H1 (cell line): ENCODE results near the gene TMC4. TPM values are rescaled to one million over a fixed set of nuclear protein-coding genes. Genes with fewer than 3 reads are reported as not detected.
"Not testable (repeated sequence)": the region's sequence is repeated elsewhere in the genome, so short reads cannot be mapped to it uniquely, and the experiment has no call there.

ENCODE experiments used
- CTCF ChIA-PET: fragments of 300-600 bp; sonication (Branson Sonifier 250); formaldehyde crosslinking; loops from one replicate; lab custom pipeline; 2021; ENCODE audit not compliant: partially characterized antibody; lab: Charles Lee
- POLR2A ChIA-PET: fragments of 300-600 bp; sonication (Branson Sonifier 250); formaldehyde crosslinking; loops from one replicate; lab custom pipeline; 2021; ENCODE audit warnings: inconsistent platforms; ENCODE audit not compliant: partially characterized antibody; lab: Charles Lee
- DNase-seq, 2 experiments: peaks; one replicate each; pipeline versions ENCODE4 v3.0.0 to v3.0.0-alpha.2; 2010 to 2022; ENCODE audit warnings: low spot score in 2 of 2, low read depth in 1 of 2, mixed read lengths in 1 of 2
- FAIRE-seq: peaks from 2 replicates; lab custom pipeline; 2011; peaks lifted over from hg19 to GRCh38; lab: Jason Lieb, UNC
- H2AFZ ChIP-seq: 2 replicates; pipeline ENCODE4 v1.8.1; 2012; ENCODE audit warnings: low read length, inconsistent platforms
- H2AK5ac ChIP-seq: 2 replicates; pipeline ENCODE4 v1.6.1; 2013; ENCODE audit warnings: low read depth, low read length
- H2BK120ac ChIP-seq: replicated peaks from 2 replicates; pipeline ENCODE3; 2013; ENCODE audit warnings: low read depth, low read length, inconsistent platforms
- H2BK12ac ChIP-seq: 2 replicates; pipeline ENCODE4 v1.6.1; 2013; ENCODE audit warnings: low read depth, low read length
- H2BK15ac ChIP-seq: 2 replicates; pipeline ENCODE4 v1.6.1; 2013; ENCODE audit warnings: low read length
- H2BK20ac ChIP-seq: 2 replicates; pipeline ENCODE4 v1.6.1; 2013; ENCODE audit warnings: low read length
- H2BK5ac ChIP-seq: 2 replicates; pipeline ENCODE4 v1.6.1; 2013; ENCODE audit warnings: low read depth, low read length
- H3K14ac ChIP-seq: 2 replicates; pipeline ENCODE4 v1.6.1; 2013; ENCODE audit warnings: inconsistent platforms; ENCODE audit not compliant: insufficient read length
- H3K18ac ChIP-seq: 2 replicates; pipeline ENCODE4 v1.6.1; 2013; ENCODE audit warnings: low read length; ENCODE audit errors: extremely low read depth
- H3K23ac ChIP-seq: 2 replicates; pipeline ENCODE4 v1.6.1; 2013; ENCODE audit warnings: inconsistent platforms; ENCODE audit not compliant: insufficient read length
- H3K23me2 ChIP-seq: 2 replicates; pipeline ENCODE4 v1.6.1; 2013; ENCODE audit warnings: low read depth, low read length
- H3K27ac ChIP-seq: 2 replicates; pipeline ENCODE4 v1.6.1; 2011; ENCODE audit warnings: low read depth, low read length, inconsistent platforms
- H3K27me3 ChIP-seq, 4 experiments: replicated peaks in 1 of 4; 1 replicate in 1 of 4; 2 replicates in 3 of 4; pipeline versions ENCODE4 v1.6.1 to v1.8.1; 2011 to 2013; ENCODE audit warnings: low read length in 3 of 4, mild to moderate bottlenecking in 3 of 4, inconsistent platforms in 2 of 4, mixed read lengths in 2 of 4, moderate library complexity in 1 of 4; ENCODE audit not compliant: control insufficient read depth in 3 of 4, insufficient read depth in 3 of 4; ENCODE audit errors: extremely low read depth in 1 of 4
- H3K36me3 ChIP-seq, 4 experiments: 2 replicates each; pipeline versions ENCODE4 v1.6.1 to v1.8.1; 2011 to 2013; ENCODE audit warnings: mild to moderate bottlenecking in 4 of 4, low read length in 3 of 4, moderate library complexity in 2 of 4, control low read depth in 1 of 4, inconsistent platforms in 1 of 4; ENCODE audit not compliant: insufficient read depth in 4 of 4, control insufficient read depth in 2 of 4
- H3K4ac ChIP-seq: replicated peaks from 2 replicates; pipeline ENCODE3; 2013; ENCODE audit warnings: low read length, low read depth, mixed read lengths, inconsistent platforms; ENCODE audit not compliant: insufficient read length
- H3K4me1 ChIP-seq, 4 experiments: replicated peaks in 1 of 4; 1 replicate in 1 of 4; 2 replicates in 3 of 4; pipeline versions ENCODE4 v1.6.1 to v1.8.1; 2011 to 2013; ENCODE audit warnings: low read length in 3 of 4, inconsistent platforms in 2 of 4, mixed read lengths in 1 of 4; ENCODE audit not compliant: insufficient read depth in 4 of 4, control insufficient read depth in 3 of 4
- H3K4me2 ChIP-seq, 2 experiments: 2 replicates each; pipeline versions ENCODE4 v1.6.1 to v1.8.1; 2011 to 2013; ENCODE audit warnings: low read depth in 2 of 2, low read length in 2 of 2, control low read depth in 1 of 2, inconsistent platforms in 1 of 2, mild to moderate bottlenecking in 1 of 2; ENCODE audit not compliant: insufficient read depth in 1 of 2
- H3K4me3 ChIP-seq, 4 experiments: fragments of 200-600, 300-600 bp in 1 of 4; sonication (generic), shearing (Covaris generic), sonication (Bioruptor Twin) in 1 of 4; 2 replicates each; pipeline versions ENCODE4 v1.5.1 to v1.8.1; 2011 to 2016; ENCODE audit warnings: low read length in 4 of 4, low read depth in 3 of 4, control low read depth in 2 of 4, inconsistent platforms in 2 of 4, mild to moderate bottlenecking in 2 of 4, mixed read lengths in 1 of 4, moderate library complexity in 1 of 4; ENCODE audit not compliant: insufficient read depth in 2 of 4; ENCODE audit errors: extremely low read depth in 1 of 4
- H3K56ac ChIP-seq: replicated peaks from 2 replicates; pipeline ENCODE3; 2013; ENCODE audit warnings: low read depth, mild to moderate bottlenecking, mixed read lengths, low read length, inconsistent platforms; ENCODE audit not compliant: insufficient read length
- H3K79me1 ChIP-seq: 2 replicates; pipeline ENCODE4 v1.6.1; 2013; ENCODE audit warnings: low read depth, low read length, control low read depth
- H3K79me2 ChIP-seq, 2 experiments: 2 replicates each; pipeline versions ENCODE4 v1.6.1 to v1.8.1; 2012 to 2013; ENCODE audit warnings: low read length in 2 of 2, mild to moderate bottlenecking in 2 of 2, inconsistent platforms in 1 of 2; ENCODE audit not compliant: insufficient read depth in 2 of 2, control insufficient read depth in 1 of 2
- H3K9ac ChIP-seq, 4 experiments: replicated peaks in 1 of 4; 1 replicate in 1 of 4; 2 replicates in 3 of 4; pipeline versions ENCODE4 v1.6.1 to v1.8.1; 2011 to 2013; ENCODE audit warnings: low read depth in 3 of 4, low read length in 3 of 4, control low read depth in 2 of 4, mild to moderate bottlenecking in 2 of 4, moderate library complexity in 2 of 4, inconsistent platforms in 1 of 4; ENCODE audit errors: extremely low read depth in 1 of 4
- H3K9me3 ChIP-seq, 2 experiments: 2 replicates each; pipeline versions ENCODE4 v1.6.1 to v1.8.1; 2012 to 2013; ENCODE audit warnings: mild to moderate bottlenecking in 2 of 2, moderate library complexity in 2 of 2, control low read depth in 1 of 2, inconsistent platforms in 1 of 2, low read depth in 1 of 2, low read length in 1 of 2, mixed read lengths in 1 of 2; ENCODE audit not compliant: insufficient read depth in 2 of 2
- H4K20me1 ChIP-seq, 2 experiments: replicated peaks in 1 of 2; 2 replicates each; pipeline versions ENCODE3 to v1.8.1; 2011 to 2013; ENCODE audit warnings: inconsistent platforms in 2 of 2, low read length in 2 of 2, mild to moderate bottlenecking in 1 of 2; ENCODE audit not compliant: insufficient read depth in 2 of 2, control insufficient read depth in 1 of 2
- H4K5ac ChIP-seq: 2 replicates; pipeline ENCODE4 v1.6.1; 2013; ENCODE audit warnings: low read length, low read depth, mixed read lengths, inconsistent platforms; ENCODE audit not compliant: insufficient read length
- H4K8ac ChIP-seq: 2 replicates; pipeline ENCODE4 v1.8.0; 2013; ENCODE audit warnings: mild to moderate bottlenecking, moderate library complexity, low read length, inconsistent platforms; ENCODE audit not compliant: insufficient read depth; ENCODE audit errors: extremely low read depth
- H4K91ac ChIP-seq: replicated peaks from 2 replicates; pipeline ENCODE3; 2013; ENCODE audit warnings: low read length, mixed read lengths, inconsistent platforms; ENCODE audit not compliant: insufficient read length
- WGBS, 2 experiments: shearing (Covaris generic) in 1 of 2; methylation state at CpG; one replicate each; pipeline versions ENCODE4 v1.1.6 to v1.1.7; 2013 to 2015; ENCODE audit warnings: low lambda C conversion rate in 2 of 2, mixed read lengths in 2 of 2, inconsistent platforms in 1 of 2, low coverage in 1 of 2, missing lambda C conversion rate in 1 of 2; ENCODE audit not compliant: insufficient replicate concordance in 2 of 2, insufficient coverage in 1 of 2, insufficient read length in 1 of 2; ENCODE audit errors: extremely low coverage in 1 of 2, missing lambda C conversion rate in 1 of 2; 5-methylcytosine and 5-hydroxymethylcytosine counted together
- polyA plus RNA-seq, 7 experiments: library from polyadenylated mRNA; depleted of rRNA in 3 of 7; stranded (reverse) in 5 of 7; unstranded in 2 of 7; fragments of >200 nt in 5 of 7; fragments of 200-250 nt in 2 of 7; gene quantifications; 1 replicate in 5 of 7; 2 replicates in 1 of 7; 4 replicates in 1 of 7; pipeline versions ENCODE4 v1.2.1 to v1.2.3, GENCODE V29; 2011 to 2013; ENCODE audit warnings: missing spikeins in 2 of 7, mixed read lengths in 2 of 7
- total RNA-seq: library from RNA; stranded (reverse); fragmentation: NEBNext Ultra II Directional; extraction: Animal tissue kit (Norgen Biotek cat#: 25700); gene quantifications from 2 replicates; pipeline ENCODE4 v1.2.1, GENCODE V29; 2021

TMC4 gene
- total and polyA plus RNA-seq, 2 of the 8 experiments (the other 6 are each of a cell fraction or from before 2014, with no cell fraction given): 5.5 to 6.3 TPM

DNA sequence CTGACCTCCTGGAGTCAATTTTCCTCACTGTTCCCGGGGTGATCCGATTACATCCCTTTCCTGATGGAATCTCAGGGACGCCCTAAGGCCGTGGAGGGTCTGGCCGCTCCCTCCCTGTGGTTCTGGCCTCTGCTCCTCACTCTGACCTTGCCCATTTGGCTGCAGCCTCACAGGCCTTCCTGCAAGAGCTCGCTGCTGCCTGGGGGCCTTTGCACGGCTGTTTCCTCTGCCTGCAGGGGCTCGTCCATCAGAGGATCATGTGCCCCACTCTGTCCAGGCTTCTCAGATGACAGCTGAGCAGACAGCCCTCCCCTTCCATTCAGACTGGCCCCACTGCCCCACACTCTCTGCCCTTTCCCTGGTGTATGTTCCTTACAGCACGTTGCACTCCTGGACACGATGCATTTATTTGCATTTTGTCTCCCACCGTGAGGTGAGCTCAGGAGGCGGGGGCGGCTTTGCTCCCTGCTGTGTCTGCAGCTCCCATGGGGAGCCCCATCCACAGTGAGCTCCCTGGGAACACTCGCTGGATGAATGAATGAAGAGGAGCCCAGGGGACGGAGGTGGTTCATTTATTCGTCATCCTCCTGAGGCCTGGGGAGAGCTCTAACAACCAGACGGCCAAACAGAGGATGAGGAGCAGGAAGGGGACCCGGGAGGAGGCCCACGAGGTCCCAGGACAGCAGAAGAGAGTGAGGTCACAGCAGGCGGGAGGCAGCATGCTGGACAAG, 44.7 kb upstream of the TMC4 start:
- H3K27me3 ChIP-seq, H2AK5ac ChIP-seq, H4K20me1 ChIP-seq, H3K27ac ChIP-seq, H3K23me2 ChIP-seq, H3K56ac ChIP-seq, CTCF ChIA-PET, H2AFZ ChIP-seq, H3K36me3 ChIP-seq, H3K14ac ChIP-seq, H2BK20ac ChIP-seq, H4K5ac ChIP-seq, H2BK12ac ChIP-seq, FAIRE-seq, H3K18ac ChIP-seq, H3K4ac ChIP-seq, H2BK5ac ChIP-seq, H4K91ac ChIP-seq, H3K9ac ChIP-seq, H3K79me2 ChIP-seq, H4K8ac ChIP-seq, H3K4me3 ChIP-seq, H3K23ac ChIP-seq, H2BK120ac ChIP-seq, H3K4me1 ChIP-seq, H3K4me2 ChIP-seq, H2BK15ac ChIP-seq, H3K9me3 ChIP-seq, H3K79me1 ChIP-seq, DNase-seq: not testable (repeated sequence)
- 84% methylated on average over 9 of the region's 20 CpGs; no CpG with 5 or more reads in 1 of the 2 experiments for WGBS, 2 experiments
- POLR2A ChIA-PET: interaction anchor here (2.9 to 23.4 kb wide), 2 partner anchors 11 to 28 kb away, joined by 34 to 909 read pairs; partner anchors contain the start of genes MBOAT7, RPS9 and TSEN34
